ENCODE data around the gene SMARCC1.

Gene SMARCC1

DNA sequence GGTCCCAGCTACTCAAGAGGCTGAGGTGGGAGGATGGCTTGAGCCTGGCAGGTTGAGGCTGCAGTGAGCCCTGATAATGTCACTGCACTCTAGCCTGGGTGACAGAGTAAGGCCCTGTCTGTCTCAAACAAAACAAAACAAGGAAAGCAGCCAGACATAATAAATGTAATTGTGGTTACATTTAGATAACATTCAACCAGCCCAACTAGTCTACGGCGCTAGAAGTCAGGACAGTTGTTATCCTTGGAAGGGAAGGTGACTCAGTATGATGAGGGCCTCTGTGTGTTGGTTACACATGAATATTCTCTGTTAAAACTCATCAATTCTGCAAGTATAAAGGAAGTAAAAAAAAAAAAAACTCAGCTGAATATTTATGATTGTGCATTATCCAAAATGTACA is 176.0 kb downstream of the SMARCC1 start:
- no peaks in the 10 kb centered on the region for H3K9me3 ChIP-seq (ENCODE audit: control insufficient read depth in 1 of 2, low read length in 2 of 2)
- no peak overlapping the region for H3K4me3 ChIP-seq (ENCODE audit: low read depth in 1 of 2, low read length in 2 of 2)
- no peaks in the 10 kb centered on the region for H3K4me1 ChIP-seq (ENCODE audit: control insufficient read depth in 1 of 2, insufficient read depth in 2 of 2, low read length in 2 of 2)
- H3K27ac ChIP-seq (ENCODE audit: low read depth, low read length) = no peak overlapping the region
- H3K36me3 ChIP-seq (ENCODE audit: control insufficient read depth in 1 of 2, insufficient read depth in 2 of 2, low read length in 2 of 2) = peaks cover 22 to 56% of the 10 kb centered on the region in 2 donors
- no peaks in the 10 kb centered on the region for H3K27me3 ChIP-seq (ENCODE audit: control insufficient read depth in 1 of 2, insufficient read depth in 2 of 2, low read length in 2 of 2)
- no peak overlapping the region for H3K9ac ChIP-seq (ENCODE audit: low read depth in 1 of 2, low read length in 2 of 2)

DNA sequence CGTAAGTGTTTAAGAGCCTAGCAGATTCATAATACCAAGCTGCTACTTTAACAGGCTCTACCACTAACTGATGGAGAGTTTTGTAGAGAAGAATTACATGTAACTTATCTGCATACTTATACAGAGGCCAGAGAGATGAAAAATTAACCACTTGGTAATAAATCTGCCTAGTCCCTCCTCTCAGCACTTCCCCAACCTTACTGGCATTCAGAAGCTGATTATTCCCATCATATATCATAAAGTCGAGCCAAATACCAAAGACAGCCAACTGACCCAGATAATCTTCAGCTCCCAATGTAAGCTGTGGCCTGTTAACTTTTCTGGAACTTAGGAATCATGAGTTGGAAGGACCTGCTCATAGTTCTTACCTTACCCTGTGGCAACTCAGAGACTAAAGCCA is 177.5 kb downstream of the SMARCC1 start:
- Histone ChIP-seq H3K27me3 (ENCODE audit: control insufficient read depth in 1 of 2, insufficient read depth in 2 of 2, low read length in 2 of 2) (no peaks in the 10 kb centered on the region), H3K9ac (ENCODE audit: low read depth in 1 of 2, low read length in 2 of 2) (no peak overlapping the region), H3K9me3 (ENCODE audit: control insufficient read depth in 1 of 2, low read length in 2 of 2) (no peaks in the 10 kb centered on the region), H3K27ac (ENCODE audit: low read depth, low read length) (no peak overlapping the region), H3K4me3 (ENCODE audit: low read depth in 1 of 2, low read length in 2 of 2) (no peak overlapping the region), H3K4me1 (ENCODE audit: control insufficient read depth in 1 of 2, insufficient read depth in 2 of 2, low read length in 2 of 2) (no peaks in the 10 kb centered on the region), H3K36me3 (ENCODE audit: control insufficient read depth in 1 of 2, insufficient read depth in 2 of 2, low read length in 2 of 2) (peaks cover 14 to 49% of the 10 kb centered on the region in 2 donors)

DNA sequence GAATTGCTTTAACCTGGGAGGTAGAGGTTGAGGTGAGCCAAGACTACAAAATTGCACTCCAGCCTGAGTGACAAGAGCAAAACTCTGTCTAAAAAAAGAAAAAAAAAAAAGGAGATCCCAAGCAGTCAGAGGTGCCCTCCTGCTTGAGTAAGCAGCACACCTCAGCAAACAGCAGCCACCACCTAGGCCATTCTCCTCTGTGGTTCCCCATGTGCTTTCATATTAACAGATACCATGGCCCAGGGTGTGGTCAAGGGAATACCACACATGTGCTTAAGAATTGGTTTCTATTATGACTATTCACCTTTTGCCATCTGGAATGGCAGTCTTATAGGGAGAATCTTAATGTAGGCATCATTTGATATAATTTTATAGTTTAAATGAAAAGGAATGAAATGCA is 178.4 kb downstream of the SMARCC1 start:
- no peaks in the 10 kb centered on the region for H3K9me3 ChIP-seq (ENCODE audit: control insufficient read depth in 1 of 2, low read length in 2 of 2)

DNA sequence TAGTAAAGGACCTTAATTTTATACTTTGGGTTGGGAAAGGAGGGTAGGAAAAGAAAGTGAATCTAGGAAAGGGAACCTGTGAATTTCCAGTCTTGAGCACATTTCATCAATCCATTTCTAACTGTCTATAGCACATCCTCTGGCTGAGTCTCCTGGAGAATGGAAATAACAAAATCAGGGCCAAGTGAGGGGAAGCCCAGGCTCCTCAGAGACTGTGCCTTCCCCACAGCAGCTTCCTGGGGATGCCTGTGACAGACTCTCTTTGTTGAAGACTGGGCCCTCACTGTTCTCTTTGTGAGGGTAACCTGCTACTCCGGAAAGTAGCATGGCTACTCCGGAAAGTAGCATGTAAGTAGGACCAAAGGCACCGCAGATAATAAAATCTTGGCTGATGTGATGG is 180.4 kb downstream of the SMARCC1 start:
- H3K36me3 ChIP-seq (ENCODE audit: control insufficient read depth in 1 of 2, insufficient read depth in 2 of 2, low read length in 2 of 2) = peaks cover 12 to 38% of the 10 kb centered on the region in 2 donors
- no peak overlapping the region for H3K4me3 ChIP-seq (ENCODE audit: low read depth in 1 of 2, low read length in 2 of 2)
- H3K9ac ChIP-seq (ENCODE audit: low read depth in 1 of 2, low read length in 2 of 2) = no peak overlapping the region
- H3K4me1 ChIP-seq (ENCODE audit: control insufficient read depth in 1 of 2, insufficient read depth in 2 of 2, low read length in 2 of 2) = no peaks in the 10 kb centered on the region
- H3K9me3 ChIP-seq (ENCODE audit: control insufficient read depth in 1 of 2, low read length in 2 of 2) = no peaks in the 10 kb centered on the region
- H3K27ac ChIP-seq (ENCODE audit: low read depth, low read length) = no peak overlapping the region
- no peaks in the 10 kb centered on the region for H3K27me3 ChIP-seq (ENCODE audit: control insufficient read depth in 1 of 2, insufficient read depth in 2 of 2, low read length in 2 of 2)

More for the DNA sequence above, 178.4 kb downstream of the SMARCC1 start:
- Histone ChIP-seq H3K27ac (ENCODE audit: low read depth, low read length) (no peak overlapping the region), H3K4me3 (ENCODE audit: low read depth in 1 of 2, low read length in 2 of 2) (no peak overlapping the region), H3K36me3 (ENCODE audit: control insufficient read depth in 1 of 2, insufficient read depth in 2 of 2, low read length in 2 of 2) (peaks cover 14 to 43% of the 10 kb centered on the region in 2 donors), H3K27me3 (ENCODE audit: control insufficient read depth in 1 of 2, insufficient read depth in 2 of 2, low read length in 2 of 2) (no peaks in the 10 kb centered on the region), H3K4me1 (ENCODE audit: control insufficient read depth in 1 of 2, insufficient read depth in 2 of 2, low read length in 2 of 2) (no peaks in the 10 kb centered on the region), H3K9ac (ENCODE audit: low read depth in 1 of 2, low read length in 2 of 2) (no peak overlapping the region)

DNA sequence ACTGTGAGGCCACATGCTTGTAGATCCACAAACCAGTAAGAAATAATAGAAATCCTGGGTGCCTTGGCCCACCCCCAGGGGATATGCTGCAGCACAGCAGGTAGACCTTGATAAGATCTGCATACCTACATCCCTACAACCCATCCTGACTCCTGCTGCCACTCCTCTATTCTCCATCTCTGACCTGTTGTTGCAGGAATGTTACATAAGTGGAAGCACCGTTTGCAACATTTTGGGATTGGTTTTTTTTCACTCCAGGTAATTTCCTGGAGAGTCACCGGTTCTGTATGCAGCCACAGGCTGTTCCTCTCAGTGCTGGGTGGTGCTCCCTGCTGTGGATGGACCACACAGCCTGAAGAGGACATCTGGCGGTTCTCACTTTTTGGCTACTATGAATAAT is 186.9 kb downstream of the SMARCC1 start:
- Histone ChIP-seq H3K4me3 (ENCODE audit: low read depth in 1 of 2, low read length in 2 of 2) (no peak overlapping the region), H3K27ac (ENCODE audit: low read depth, low read length) (no peak overlapping the region), H3K9me3 (ENCODE audit: control insufficient read depth in 1 of 2, low read length in 2 of 2) (no peaks in the 10 kb centered on the region), H3K27me3 (ENCODE audit: control insufficient read depth in 1 of 2, insufficient read depth in 2 of 2, low read length in 2 of 2) (no peaks in the 10 kb centered on the region), H3K4me1 (ENCODE audit: control insufficient read depth in 1 of 2, insufficient read depth in 2 of 2, low read length in 2 of 2) (no peaks in the 10 kb centered on the region), H3K9ac (ENCODE audit: low read depth in 1 of 2, low read length in 2 of 2) (no peak overlapping the region), H3K36me3 (ENCODE audit: control insufficient read depth in 1 of 2, insufficient read depth in 2 of 2, low read length in 2 of 2) (peaks cover 20 to 32% of the 10 kb centered on the region in 2 donors)

DNA sequence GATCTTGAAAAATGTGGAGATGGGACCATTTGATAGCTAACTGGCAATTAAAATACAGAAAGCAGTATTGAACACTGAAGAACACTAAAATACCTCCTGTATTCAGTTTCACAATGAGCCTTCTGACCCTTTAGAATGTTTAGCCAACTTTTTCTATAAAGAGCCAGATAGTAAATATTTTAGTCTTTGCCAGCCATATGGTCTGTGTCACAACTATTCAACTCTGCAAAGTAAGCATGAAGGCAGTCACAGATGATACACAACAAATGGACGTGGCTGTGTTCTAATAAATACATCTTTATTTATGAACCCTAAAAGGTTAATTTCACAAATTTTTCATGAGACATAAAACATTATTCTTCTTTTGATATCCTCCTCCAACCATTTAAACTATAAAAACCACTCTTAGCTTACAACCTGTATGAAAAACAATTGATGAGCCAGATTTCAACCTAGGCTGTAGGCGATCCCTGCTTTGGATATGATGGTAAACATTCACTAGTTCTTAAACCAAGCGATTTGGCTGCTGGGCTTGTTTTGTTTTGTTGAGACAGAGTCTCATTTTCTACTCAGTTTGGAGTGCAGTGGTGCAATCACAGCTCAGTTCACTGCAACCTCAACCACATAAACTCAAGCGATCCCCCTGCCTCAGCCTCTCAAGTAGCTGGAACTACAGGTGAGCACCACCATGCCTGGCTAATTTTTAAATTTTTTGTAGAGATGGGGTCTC is 189.5 kb downstream of the SMARCC1 start:
- H3K27ac ChIP-seq (ENCODE audit: low read depth, low read length) = no peak overlapping the region
- peaks cover 31 to 44% of the 10 kb centered on the region in 2 donors for H3K36me3 ChIP-seq (ENCODE audit: control insufficient read depth in 1 of 2, insufficient read depth in 2 of 2, low read length in 2 of 2)
- H3K9ac ChIP-seq (ENCODE audit: low read depth in 1 of 2, low read length in 2 of 2) = no peak overlapping the region
- no peaks in the 10 kb centered on the region for H3K4me1 ChIP-seq (ENCODE audit: control insufficient read depth in 1 of 2, insufficient read depth in 2 of 2, low read length in 2 of 2)
- H3K9me3 ChIP-seq (ENCODE audit: control insufficient read depth in 1 of 2, low read length in 2 of 2) = no peaks in the 10 kb centered on the region
- no peaks in the 10 kb centered on the region for H3K27me3 ChIP-seq (ENCODE audit: control insufficient read depth in 1 of 2, insufficient read depth in 2 of 2, low read length in 2 of 2)
- H3K4me3 ChIP-seq (ENCODE audit: low read depth in 1 of 2, low read length in 2 of 2) = no peak overlapping the region

DNA sequence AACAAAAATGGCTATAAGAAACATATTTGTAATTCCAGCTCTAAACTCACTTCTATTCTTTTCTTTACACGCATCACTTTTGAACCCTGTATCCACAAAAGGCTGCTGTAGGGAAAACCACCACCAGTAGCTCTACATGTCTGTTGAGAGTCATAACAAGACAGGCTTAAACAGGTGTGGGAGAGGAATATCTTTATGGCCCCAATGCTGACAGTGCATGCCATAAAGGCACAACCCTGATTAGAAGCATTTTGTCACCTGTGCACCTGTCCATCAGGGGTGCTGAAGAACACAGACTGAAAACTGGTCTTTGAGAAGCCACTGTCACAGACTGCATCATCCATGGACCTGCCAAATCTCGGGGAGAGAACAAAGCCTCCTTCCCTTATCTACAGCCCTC is 191.5 kb downstream of the SMARCC1 start:
- H3K4me3 ChIP-seq (ENCODE audit: low read depth in 1 of 2, low read length in 2 of 2) = no peak overlapping the region
- H3K4me1 ChIP-seq (ENCODE audit: control insufficient read depth in 1 of 2, insufficient read depth in 2 of 2, low read length in 2 of 2) = no peaks in the 10 kb centered on the region
- no peaks in the 10 kb centered on the region for H3K27me3 ChIP-seq (ENCODE audit: control insufficient read depth in 1 of 2, insufficient read depth in 2 of 2, low read length in 2 of 2)
- no peak overlapping the region for H3K9ac ChIP-seq (ENCODE audit: low read depth in 1 of 2, low read length in 2 of 2)
- peaks cover 36 to 58% of the 10 kb centered on the region in 2 donors for H3K36me3 ChIP-seq (ENCODE audit: control insufficient read depth in 1 of 2, insufficient read depth in 2 of 2, low read length in 2 of 2)
- no peaks in the 10 kb centered on the region for H3K9me3 ChIP-seq (ENCODE audit: control insufficient read depth in 1 of 2, low read length in 2 of 2)
- no peak overlapping the region for H3K27ac ChIP-seq (ENCODE audit: low read depth, low read length)

DNA sequence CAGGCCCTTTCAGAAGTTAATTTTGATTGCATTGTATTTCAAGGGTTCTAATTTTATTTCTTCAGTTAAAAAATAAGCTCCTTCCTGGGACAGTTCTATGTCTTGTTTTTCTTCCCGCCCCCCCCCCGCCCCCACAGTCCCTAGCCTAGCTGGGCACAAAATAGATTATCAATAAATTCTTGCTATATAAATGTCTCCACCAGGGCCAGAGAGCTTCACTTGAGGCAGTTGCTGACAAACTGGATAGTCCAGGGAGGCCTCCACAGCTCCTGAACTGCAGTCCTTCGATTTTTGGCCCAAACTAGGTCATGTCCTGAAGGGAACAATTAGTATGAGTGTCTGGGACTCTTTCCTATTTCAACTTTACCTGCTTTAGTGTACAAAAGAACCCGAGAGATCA is 193.1 kb downstream of the SMARCC1 start:
- peaks cover 27 to 52% of the 10 kb centered on the region in 2 donors for H3K36me3 ChIP-seq (ENCODE audit: control insufficient read depth in 1 of 2, insufficient read depth in 2 of 2, low read length in 2 of 2)
- no peaks in the 10 kb centered on the region for H3K9me3 ChIP-seq (ENCODE audit: control insufficient read depth in 1 of 2, low read length in 2 of 2)
- no peak overlapping the region for H3K27ac ChIP-seq (ENCODE audit: low read depth, low read length)
- no peak overlapping the region for H3K9ac ChIP-seq (ENCODE audit: low read depth in 1 of 2, low read length in 2 of 2)
- H3K4me3 ChIP-seq (ENCODE audit: low read depth in 1 of 2, low read length in 2 of 2) = no peak overlapping the region
- no peaks in the 10 kb centered on the region for H3K4me1 ChIP-seq (ENCODE audit: control insufficient read depth in 1 of 2, insufficient read depth in 2 of 2, low read length in 2 of 2)
- no peaks in the 10 kb centered on the region for H3K27me3 ChIP-seq (ENCODE audit: control insufficient read depth in 1 of 2, insufficient read depth in 2 of 2, low read length in 2 of 2)

DNA sequence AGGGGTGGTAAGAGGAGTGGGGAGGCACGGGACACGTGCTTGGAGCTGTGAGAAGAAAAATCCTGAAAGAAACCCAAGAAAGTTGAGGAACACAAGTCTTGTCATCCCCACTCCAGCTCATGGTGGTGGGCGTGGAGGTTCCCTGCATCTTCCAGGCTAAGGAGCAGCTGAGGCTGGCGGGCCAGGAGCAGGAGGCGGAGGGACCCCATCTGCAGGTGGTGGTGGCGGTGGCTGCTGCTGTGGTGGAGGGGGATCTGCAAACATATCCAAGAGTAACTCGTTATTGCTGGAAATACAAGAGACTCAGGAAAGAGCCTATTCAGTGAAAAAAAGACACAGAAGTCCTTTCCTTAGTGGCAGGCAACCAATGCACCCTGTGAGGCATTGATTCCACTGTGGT is 193.6 kb downstream of the SMARCC1 start:
- no peaks in the 10 kb centered on the region for H3K9me3 ChIP-seq (ENCODE audit: control insufficient read depth in 1 of 2, low read length in 2 of 2)
- H3K4me3 ChIP-seq (ENCODE audit: low read depth in 1 of 2, low read length in 2 of 2) = no peak overlapping the region
- no peaks in the 10 kb centered on the region for H3K27me3 ChIP-seq (ENCODE audit: control insufficient read depth in 1 of 2, insufficient read depth in 2 of 2, low read length in 2 of 2)
- H3K27ac ChIP-seq (ENCODE audit: low read depth, low read length) = no peak overlapping the region
- H3K36me3 ChIP-seq (ENCODE audit: control insufficient read depth in 1 of 2, insufficient read depth in 2 of 2, low read length in 2 of 2) = peaks cover 27 to 52% of the 10 kb centered on the region in 2 donors
- no peak overlapping the region for H3K9ac ChIP-seq (ENCODE audit: low read depth in 1 of 2, low read length in 2 of 2)
- no peaks in the 10 kb centered on the region for H3K4me1 ChIP-seq (ENCODE audit: control insufficient read depth in 1 of 2, insufficient read depth in 2 of 2, low read length in 2 of 2)

DNA sequence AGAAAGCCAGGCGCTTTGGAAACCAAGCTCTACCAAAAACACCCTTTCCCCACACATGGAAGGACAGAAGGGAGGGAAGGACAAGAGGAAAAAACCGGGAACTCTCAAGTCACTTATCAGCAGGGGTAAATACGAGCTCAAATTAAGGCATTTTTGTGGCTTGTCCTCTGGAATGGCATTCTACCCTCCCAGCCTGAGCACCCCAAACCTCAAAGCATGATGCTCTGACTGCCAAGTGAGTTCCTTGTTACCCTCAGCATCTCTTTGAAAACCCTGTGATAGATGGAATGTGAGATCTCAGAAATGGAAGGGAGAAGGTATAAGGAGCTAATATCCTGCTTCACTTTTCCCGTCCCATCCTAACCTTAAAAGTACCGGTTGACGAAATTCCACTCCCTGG is 194.9 kb downstream of the SMARCC1 start:
- Histone ChIP-seq H3K4me1 (ENCODE audit: control insufficient read depth in 1 of 2, insufficient read depth in 2 of 2, low read length in 2 of 2) (no peaks in the 10 kb centered on the region), H3K36me3 (ENCODE audit: control insufficient read depth in 1 of 2, insufficient read depth in 2 of 2, low read length in 2 of 2) (peaks cover 27 to 52% of the 10 kb centered on the region in 2 donors)

More for the DNA sequence above, 194.9 kb downstream of the SMARCC1 start:
- Histone ChIP-seq H3K9me3 (ENCODE audit: control insufficient read depth in 1 of 2, low read length in 2 of 2) (no peaks in the 10 kb centered on the region), H3K27ac (ENCODE audit: low read depth, low read length) (no peak overlapping the region), H3K4me3 (ENCODE audit: low read depth in 1 of 2, low read length in 2 of 2) (no peak overlapping the region), H3K9ac (ENCODE audit: low read depth in 1 of 2, low read length in 2 of 2) (no peak overlapping the region), H3K27me3 (ENCODE audit: control insufficient read depth in 1 of 2, insufficient read depth in 2 of 2, low read length in 2 of 2) (peaks cover 0 to under 1% of the 10 kb centered on the region in 2 donors)
